Mesendoderm (in vitro differentiated cells): ENCODE results near the gene MYO7A.
A peak's percentile ranks its signal among the peaks of the same experiment; 100 is the strongest.

Source experiments
- DNase-seq: peaks from one replicate; pipeline ENCODE4 v3.0.0; 2013
- H2AK5ac ChIP-seq: 2 replicates; pipeline ENCODE4 v1.6.1; 2013; ENCODE audit warnings: low read length, inconsistent platforms
- H2BK120ac ChIP-seq: 2 replicates; pipeline ENCODE4 v1.6.1; 2013; ENCODE audit warnings: low read depth, mild to moderate bottlenecking, low read length, moderate library complexity, mixed read lengths
- H2BK15ac ChIP-seq: replicated peaks from 2 replicates; pipeline ENCODE4 v1.6.1; 2013; ENCODE audit warnings: low read depth, mild to moderate bottlenecking, moderate library complexity
- H2BK5ac ChIP-seq: 2 replicates; pipeline ENCODE4 v1.6.1; 2013; ENCODE audit warnings: low read length, inconsistent platforms
- H3K18ac ChIP-seq: 2 replicates; pipeline ENCODE4 v1.6.1; 2013; ENCODE audit warnings: mild to moderate bottlenecking, low read length, mixed read lengths
- H3K23ac ChIP-seq: one replicate; pipeline ENCODE4 v1.6.1; 2013; ENCODE audit warnings: low read length
- H3K27ac ChIP-seq: 2 replicates; pipeline ENCODE4 v1.5.1; 2013; ENCODE audit warnings: low read depth, mild to moderate bottlenecking, inconsistent platforms, low read length, moderate library complexity
- H3K27me3 ChIP-seq: 2 replicates; pipeline ENCODE4 v1.6.1; 2013; ENCODE audit warnings: low read length, control low read depth, mild to moderate bottlenecking, inconsistent platforms; ENCODE audit not compliant: insufficient read depth, poor library complexity
- H3K36me3 ChIP-seq: 2 replicates; pipeline ENCODE4 v1.6.1; 2013; ENCODE audit warnings: low read length, inconsistent platforms; ENCODE audit not compliant: control insufficient read depth, insufficient read depth
- H3K4ac ChIP-seq: one replicate; pipeline ENCODE4 v1.6.1; 2013; ENCODE audit warnings: low read depth, mild to moderate bottlenecking, low read length, moderate library complexity
- H3K4me1 ChIP-seq: 2 replicates; pipeline ENCODE4 v1.6.1; 2013; ENCODE audit warnings: low read depth, low read length, inconsistent platforms; ENCODE audit not compliant: control insufficient read depth
- H3K4me2 ChIP-seq: 2 replicates; pipeline ENCODE4 v1.6.1; 2013; ENCODE audit warnings: low read length
- H3K4me3 ChIP-seq: 2 replicates; pipeline ENCODE4 v1.5.1; 2013; ENCODE audit warnings: mild to moderate bottlenecking, low read length
- H3K56ac ChIP-seq: one replicate; pipeline ENCODE4 v1.6.1; 2013; ENCODE audit warnings: low read length
- H3K79me1 ChIP-seq: 2 replicates; pipeline ENCODE4 v1.6.1; 2013; ENCODE audit warnings: low read length, inconsistent platforms
- H3K79me2 ChIP-seq: 2 replicates; pipeline ENCODE4 v1.6.1; 2013; ENCODE audit warnings: mild to moderate bottlenecking, low read length; ENCODE audit not compliant: control insufficient read depth, insufficient read depth
- H3K9ac ChIP-seq: 2 replicates; pipeline ENCODE4 v1.6.1; 2013; ENCODE audit warnings: low read length, inconsistent platforms
- H4K5ac ChIP-seq: one replicate; pipeline ENCODE4 v1.6.1; 2013; ENCODE audit warnings: low read length
- H4K8ac ChIP-seq: one replicate; pipeline ENCODE4 v1.6.1; 2013; ENCODE audit warnings: low read depth, mild to moderate bottlenecking, control low read depth, low read length, moderate library complexity
- WGBS: extraction: QIAGEN DNeasy Blood & Tissue Kit; methylation state at CpG from one replicate; pipeline ENCODE4 v1.1.7; 2013; ENCODE audit warnings: low lambda C conversion rate, missing lambda C conversion rate; ENCODE audit not compliant: insufficient coverage; ENCODE audit errors: extremely low coverage; 5-methylcytosine and 5-hydroxymethylcytosine counted together

MYO7A gene

DNA sequence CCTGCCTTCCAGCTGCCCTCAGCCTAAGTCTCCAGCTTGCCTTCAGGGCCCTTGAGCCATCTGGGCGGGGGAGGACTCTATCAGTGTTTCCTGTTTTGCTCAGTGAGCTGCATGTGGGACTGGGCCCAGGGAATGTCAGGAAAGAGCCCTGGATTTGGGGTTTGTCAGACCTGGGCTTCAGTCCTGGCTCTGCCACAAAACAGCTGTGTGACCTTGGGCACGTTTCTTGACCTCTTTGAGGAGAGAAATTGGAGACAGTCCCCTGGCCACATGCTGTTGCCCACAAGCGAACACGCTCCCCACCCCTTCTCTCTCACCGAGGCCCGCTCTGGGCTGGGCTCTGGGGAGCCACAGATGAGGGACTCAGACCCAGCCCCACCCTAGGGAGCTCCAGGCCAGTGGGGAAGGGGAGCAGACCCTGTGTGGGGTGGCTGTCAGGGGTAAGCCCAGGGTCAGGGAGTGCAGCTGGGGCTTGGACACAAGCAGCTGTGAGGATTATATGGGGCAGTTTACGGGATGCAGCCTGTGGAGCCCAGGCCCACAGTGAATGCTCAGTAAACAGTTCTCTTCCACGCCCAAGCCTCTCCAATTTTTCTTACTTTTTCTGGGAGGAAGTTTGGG, 12.3 kb downstream of the MYO7A start:
- H3K79me1 ChIP-seq: no peaks in the 10 kb centered on the region
- peak overlapping the region; percentile 68 for H3K56ac ChIP-seq
- H3K9ac ChIP-seq: peak overlapping the region; percentile 20
- peak overlapping the region; percentile 76 for H3K23ac ChIP-seq
- no peak overlapping the region for H3K4me3 ChIP-seq
- H3K79me2 ChIP-seq: no peaks in the 10 kb centered on the region
- H3K4ac ChIP-seq: no peak overlapping the region
- H3K27ac ChIP-seq: no peak overlapping the region
- H2AK5ac ChIP-seq: no peak overlapping the region
- no peak overlapping the region for H2BK5ac ChIP-seq
- no CpG with 5 or more reads among the region's 8 CpGs for WGBS
- H2BK120ac ChIP-seq: no peak overlapping the region
- peak; percentile 81 for DNase-seq
- H3K18ac ChIP-seq: peak overlapping the region; percentile 13
- H3K36me3 ChIP-seq: no peaks in the 10 kb centered on the region
- H4K8ac ChIP-seq: no peak overlapping the region
- no peak overlapping the region for H4K5ac ChIP-seq
- H2BK15ac ChIP-seq: no peak overlapping the region
- H3K4me1 ChIP-seq: peaks cover 1% of the 10 kb centered on the region
- no peaks in the 10 kb centered on the region for H3K27me3 ChIP-seq
- H3K4me2 ChIP-seq: no peak overlapping the region

DNA sequence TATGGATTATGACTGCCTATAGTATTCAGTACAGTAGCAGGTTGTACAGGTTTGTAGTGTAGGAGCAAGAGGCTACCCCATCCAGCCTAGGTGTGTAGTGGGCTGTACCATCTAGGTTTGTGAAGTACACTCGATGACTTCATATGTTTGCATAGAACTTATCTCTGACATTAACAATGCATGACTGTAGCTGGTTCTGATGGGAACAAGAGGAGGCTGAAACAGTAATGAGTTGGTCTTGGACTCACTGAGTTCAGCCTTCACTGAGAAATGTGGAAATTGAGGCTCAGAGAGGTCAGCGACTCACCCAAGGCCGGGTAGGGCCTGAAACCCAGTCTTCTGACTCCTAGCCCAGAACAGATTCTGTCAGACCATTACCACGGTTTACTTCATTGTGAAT, 13.0 kb downstream of the MYO7A start:
- no peak overlapping the region for H4K5ac ChIP-seq
- no peak overlapping the region for H2BK120ac ChIP-seq
- no peak overlapping the region for H2BK15ac ChIP-seq
- H3K27ac ChIP-seq: no peak overlapping the region
- H3K56ac ChIP-seq: no peak overlapping the region
- H4K8ac ChIP-seq: no peak overlapping the region
- no peaks in the 10 kb centered on the region for H3K79me2 ChIP-seq
- H3K4me2 ChIP-seq: no peak overlapping the region
- peaks cover 1% of the 10 kb centered on the region for H3K4me1 ChIP-seq
- DNase-seq: no peak
- no peak overlapping the region for H3K23ac ChIP-seq
- H2BK5ac ChIP-seq: no peak overlapping the region
- H3K18ac ChIP-seq: no peak overlapping the region
- H2AK5ac ChIP-seq: no peak overlapping the region
- no peak overlapping the region for H3K4me3 ChIP-seq
- H3K79me1 ChIP-seq: no peaks in the 10 kb centered on the region
- no CpG with 5 or more reads among the region's 4 CpGs for WGBS
- no peaks in the 10 kb centered on the region for H3K36me3 ChIP-seq
- H3K9ac ChIP-seq: no peak overlapping the region
- no peak overlapping the region for H3K4ac ChIP-seq
- H3K27me3 ChIP-seq: no peaks in the 10 kb centered on the region

DNA sequence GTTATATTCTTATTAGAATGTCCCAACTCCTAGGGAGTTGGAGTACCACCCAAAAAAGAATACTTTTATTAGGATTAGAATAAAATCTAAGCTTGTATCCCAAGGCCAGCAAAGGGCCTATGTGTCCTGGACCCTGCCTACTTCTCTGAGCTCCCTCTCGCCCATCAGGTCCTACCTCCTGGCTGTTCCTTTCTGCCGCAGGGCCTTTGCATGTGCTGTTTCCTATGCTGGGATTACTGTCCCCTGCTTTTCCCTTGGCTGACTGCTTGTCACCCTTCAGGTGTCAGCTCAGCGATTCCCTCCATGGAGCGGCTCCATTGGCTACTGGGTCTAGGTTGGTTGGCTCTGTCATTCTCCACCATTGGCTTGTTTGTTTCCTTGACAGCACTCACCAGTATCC, 13.4 kb downstream of the MYO7A start:
- Histone ChIP-seq H3K27ac (no peak overlapping the region), H4K8ac (no peak overlapping the region), H3K9ac (no peak overlapping the region), H3K79me1 (no peaks in the 10 kb centered on the region), H3K79me2 (no peaks in the 10 kb centered on the region), H3K4me3 (no peak overlapping the region), H3K36me3 (no peaks in the 10 kb centered on the region), H2BK5ac (no peak overlapping the region), H2BK15ac (no peak overlapping the region), H3K4me2 (no peak overlapping the region), H3K4ac (no peak overlapping the region), H4K5ac (no peak overlapping the region), H3K23ac (no peak overlapping the region), H2BK120ac (no peak overlapping the region), H3K27me3 (no peaks in the 10 kb centered on the region), H3K4me1 (peaks cover 1% of the 10 kb centered on the region), H3K56ac (no peak overlapping the region), H3K18ac (no peak overlapping the region), H2AK5ac (no peak overlapping the region)
- DNase-seq: no peak
- WGBS: no CpG with 5 or more reads among the region's 4 CpGs

DNA sequence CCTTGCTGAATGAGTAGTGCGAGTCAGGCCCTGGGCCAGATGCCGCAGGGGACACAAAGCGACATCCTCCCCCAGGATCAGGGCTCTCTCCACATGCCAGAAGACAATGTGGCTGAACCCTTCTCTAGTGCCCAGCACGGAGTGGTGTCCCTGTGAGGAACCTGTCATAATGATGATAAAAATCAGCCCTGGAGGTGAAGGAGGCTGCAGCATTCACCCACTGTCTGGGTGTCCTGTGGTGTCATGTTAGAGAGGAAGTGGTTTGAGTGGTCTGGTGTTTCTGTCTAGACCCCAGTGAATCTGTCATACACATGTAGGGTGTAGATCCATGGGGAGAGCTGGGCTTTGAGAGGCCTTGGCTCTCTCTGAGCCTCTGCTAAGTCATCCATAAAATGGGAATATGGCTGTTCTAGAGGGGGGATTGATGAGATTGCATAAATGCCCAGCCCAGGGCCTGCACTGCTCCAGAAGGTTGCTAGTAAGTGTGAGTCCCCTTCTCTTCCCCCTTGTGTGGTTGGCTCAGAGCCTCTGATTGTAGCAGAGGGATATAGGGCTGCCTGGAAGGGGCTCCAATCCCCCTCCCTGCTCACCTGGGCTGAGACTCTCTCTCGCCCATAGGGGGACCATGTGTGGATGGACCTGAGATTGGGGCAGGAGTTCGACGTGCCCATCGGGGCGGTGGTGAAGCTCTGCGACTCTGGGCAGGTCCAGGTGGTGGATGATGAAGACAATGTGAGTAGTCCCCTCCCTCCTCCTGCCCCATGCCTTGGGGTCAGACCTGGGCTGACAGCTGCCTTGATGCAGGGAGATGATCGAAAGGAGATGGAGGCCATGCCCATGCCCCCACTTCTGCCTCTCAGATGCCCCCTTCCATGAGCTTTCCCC, 14.3 kb downstream of the MYO7A start:
- Histone ChIP-seq H3K27ac (no peak overlapping the region), H3K9ac (no peak overlapping the region), H3K4me1 (peaks cover 1% of the 10 kb centered on the region), H3K4me2 (no peak overlapping the region), H3K18ac (no peak overlapping the region), H4K8ac (no peak overlapping the region), H3K23ac (no peak overlapping the region), H2AK5ac (no peak overlapping the region), H3K36me3 (no peaks in the 10 kb centered on the region), H3K56ac (no peak overlapping the region), H3K4me3 (no peak overlapping the region), H2BK120ac (no peak overlapping the region), H3K27me3 (no peaks in the 10 kb centered on the region), H4K5ac (no peak overlapping the region), H3K79me1 (no peaks in the 10 kb centered on the region), H2BK5ac (no peak overlapping the region), H2BK15ac (no peak overlapping the region), H3K79me2 (no peaks in the 10 kb centered on the region), H3K4ac (no peak overlapping the region)
- WGBS: no CpG with 5 or more reads among the region's 11 CpGs
- no peak for DNase-seq

DNA sequence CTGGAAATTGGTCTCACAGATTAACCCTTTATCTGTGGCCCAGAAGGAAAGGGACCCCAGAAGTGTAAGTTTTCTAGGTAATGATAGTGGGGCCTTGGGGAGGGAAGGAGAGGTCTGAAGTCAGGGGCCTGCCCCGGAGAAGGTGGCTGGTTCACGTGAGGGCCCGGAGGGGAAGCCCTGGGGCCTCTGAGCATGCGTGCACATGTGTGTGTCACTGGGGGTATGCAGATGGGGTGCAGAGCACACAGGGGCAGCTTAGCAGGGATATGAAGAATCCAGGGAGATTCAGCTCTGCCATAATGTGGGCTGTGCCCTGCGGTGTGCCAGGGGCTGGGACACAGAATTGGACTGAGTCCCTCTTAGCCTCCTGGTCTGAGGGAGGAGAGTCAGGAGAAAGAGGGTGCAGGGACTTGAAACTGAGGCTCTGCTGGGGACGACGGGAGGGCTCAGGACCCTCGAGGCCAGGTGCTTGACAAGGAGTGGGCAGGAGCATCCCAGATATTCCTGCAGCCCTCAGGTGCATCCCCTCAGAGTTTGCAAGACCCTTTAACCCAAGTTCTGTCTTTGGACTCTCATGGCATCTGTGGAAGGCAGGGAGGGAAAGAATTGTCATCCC, 15.5 kb downstream of the MYO7A start:
- WGBS: no CpG with 5 or more reads among the region's 8 CpGs
- H2AK5ac ChIP-seq: no peak overlapping the region
- H3K4me1 ChIP-seq: peaks cover 3% of the 10 kb centered on the region
- H2BK15ac ChIP-seq: no peak overlapping the region
- no peak overlapping the region for H3K4ac ChIP-seq
- no peak overlapping the region for H4K5ac ChIP-seq
- H3K23ac ChIP-seq: no peak overlapping the region
- no peak overlapping the region for H2BK120ac ChIP-seq
- no peak overlapping the region for H2BK5ac ChIP-seq
- H3K79me1 ChIP-seq: no peaks in the 10 kb centered on the region
- H3K4me3 ChIP-seq: no peak overlapping the region
- no peak overlapping the region for H3K18ac ChIP-seq
- no peak overlapping the region for H4K8ac ChIP-seq
- H3K79me2 ChIP-seq: no peaks in the 10 kb centered on the region
- H3K27me3 ChIP-seq: no peaks in the 10 kb centered on the region
- H3K56ac ChIP-seq: no peak overlapping the region
- no peak for DNase-seq
- no peak overlapping the region for H3K4me2 ChIP-seq
- no peak overlapping the region for H3K27ac ChIP-seq
- no peaks in the 10 kb centered on the region for H3K36me3 ChIP-seq
- H3K9ac ChIP-seq: no peak overlapping the region
